Measurements from ENCODE around the gene SLCO2B1.

DNA sequence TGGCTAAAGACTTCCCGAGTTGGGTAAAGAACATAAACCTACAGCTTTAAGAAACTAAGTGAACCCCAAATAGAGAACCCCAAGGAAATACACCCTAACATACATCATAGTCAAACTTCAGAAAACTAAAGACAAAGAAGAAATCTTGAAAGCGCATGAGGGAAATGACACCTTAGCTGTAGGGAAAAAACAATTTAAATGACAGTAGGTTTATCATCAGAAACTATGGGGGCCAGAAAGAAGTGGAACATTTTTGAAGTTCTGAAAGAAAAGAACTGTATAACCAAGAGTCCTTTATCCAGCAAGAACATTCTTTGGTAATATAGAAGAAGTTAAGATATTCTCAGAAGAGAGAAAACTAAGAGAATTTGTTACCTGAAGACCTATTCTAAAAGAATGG, 38.7 kb upstream of the SLCO2B1 start:
- TF ChIP-seq AEBP2 (tag by site-specific recombination; IDR thresholded peaks at IDR 0.05; ENCODE audit: borderline replicate concordance) (no peak), ZNF830 (tag by site-specific recombination; IDR thresholded peaks at IDR 0.05; ENCODE audit: low read depth) (no peak), CTCF (tag by site-specific recombination; IDR thresholded peaks at IDR 0.05) (no peak), ZNF174 (tag by site-specific recombination; IDR thresholded peaks at IDR 0.05) (no peak)

All from HEK293 (cell line).